Measurements from ENCODE around the gene SMIM41. TPM values are rescaled to one million over a fixed set of nuclear protein-coding genes. Genes with fewer than 3 reads are reported as not detected.

Gene SMIM41
- total RNA-seq, 4 donors from 2014 or later: 0.64 to 1.5 (median 0.80) TPM; not detected in 1

GRCh38 chr12:52148464-52149181, 69.1 kb downstream of the SMIM41 start:
- DNase-seq: peak; percentile 92
- H3K27ac ChIP-seq: peak overlapping the region; percentile 83 to 93 (median 88)
- intact Hi-C loops (cut with DNase I; ENCODE audit: low total_unique reads) (no loop called here), in situ Hi-C loops (cut with MboI; ENCODE audit: low pct_ligation_motif_present in 1 of 4, low pct_unique_long_range_greater_than_20kb in 1 of 4, low sequenced_read_pairs in 3 of 4) (no loop called here)
- WGBS, 2 donors (ENCODE audit: low coverage in 1 of 2): 72% methylated on average over 13 of the region's 14 CpGs; no CpG with 5 or more reads in 1 of the 2 donors
- no peaks in the 10 kb centered on the region for H3K9me3 ChIP-seq
- H3K4me3 ChIP-seq: no peak overlapping the region
- H3K27me3 ChIP-seq: peaks cover 4% of the 10 kb centered on the region
- peaks cover 49 to 83% (median 63%) of the 10 kb centered on the region in 4 donors for H3K4me1 ChIP-seq
- peak in 2 of 3 donors; percentile 35 to 43 for TF ChIP-seq POLR2AphosphoS5 (IDR thresholded peaks at IDR 0.05)
- peak; percentile 41 for TF ChIP-seq POLR2A (IDR thresholded peaks at IDR 0.05)
- TF ChIP-seq EP300 (IDR thresholded peaks at IDR 0.05; ENCODE audit: low read depth): peak; percentile 82
- no peak for TF ChIP-seq CTCF (IDR thresholded peaks at IDR 0.05)
- no peaks in the 10 kb centered on the region for H3K36me3 ChIP-seq

GRCh38 chr12:52149182-52149641, 69.7 kb downstream of the SMIM41 start:
- TF ChIP-seq EP300 (IDR thresholded peaks at IDR 0.05; ENCODE audit: low read depth): no peak
- no peak for TF ChIP-seq POLR2A (IDR thresholded peaks at IDR 0.05)
- TF ChIP-seq POLR2AphosphoS5 (IDR thresholded peaks at IDR 0.05): no peak
- no peak for TF ChIP-seq CTCF (IDR thresholded peaks at IDR 0.05)
- WGBS, 2 donors (ENCODE audit: low coverage in 1 of 2): 20 to 52% methylated on average over 1 to 6 of the region's 6 CpGs
- Histone ChIP-seq H3K36me3 (no peaks in the 10 kb centered on the region), H3K9me3 (no peaks in the 10 kb centered on the region), H3K27ac (peak overlapping the region; percentile 83 to 93 (median 88)), H3K27me3 (peaks cover 4% of the 10 kb centered on the region), H3K4me1 (peaks cover 46 to 78% (median 58%) of the 10 kb centered on the region in 4 donors), H3K4me3 (no peak overlapping the region)
- in situ Hi-C loops (cut with MboI; ENCODE audit: low pct_ligation_motif_present in 1 of 4, low pct_unique_long_range_greater_than_20kb in 1 of 4, low sequenced_read_pairs in 3 of 4) (no loop called here), intact Hi-C loops (cut with DNase I; ENCODE audit: low total_unique reads) (no loop called here)
- peak; percentile 13 for DNase-seq

GRCh38 chr12:52149651-52150241, 70.2 kb downstream of the SMIM41 start:
- intact Hi-C loops (cut with DNase I; ENCODE audit: low total_unique reads): loop anchor here (10.0 kb wide), 1 partner anchor 125 kb away; the partner anchor contains the start of gene KRT86
- TF ChIP-seq POLR2A (IDR thresholded peaks at IDR 0.05) (no peak), POLR2AphosphoS5 (IDR thresholded peaks at IDR 0.05) (no peak), CTCF (IDR thresholded peaks at IDR 0.05) (no peak), EP300 (IDR thresholded peaks at IDR 0.05; ENCODE audit: low read depth) (no peak)
- Histone ChIP-seq H3K27ac (peak overlapping the region; percentile 83 to 93 (median 88)), H3K27me3 (peaks cover 4% of the 10 kb centered on the region), H3K4me3 (no peak overlapping the region), H3K9me3 (no peaks in the 10 kb centered on the region), H3K4me1 (peaks cover 44 to 73% (median 55%) of the 10 kb centered on the region in 4 donors), H3K36me3 (no peaks in the 10 kb centered on the region)
- in situ Hi-C loops (cut with MboI; ENCODE audit: low pct_ligation_motif_present in 1 of 4, low pct_unique_long_range_greater_than_20kb in 1 of 4, low sequenced_read_pairs in 3 of 4): loop anchor here (10.0 kb wide), 3 partner anchors 725 to 825 kb away; no protein-coding TSS in a partner anchor
- DNase-seq: no peak
- 71% methylated on average over 5 of the region's 5 CpGs; no CpG with 5 or more reads in 1 of the 2 donors for WGBS, 2 donors (ENCODE audit: low coverage in 1 of 2)
